Adrenal gland (tissue), 12 donors: ENCODE measurements around the gene LEF1. TPM values are rescaled to one million over a fixed set of nuclear protein-coding genes. Genes with fewer than 3 reads are reported as not detected.

Experiments used
- DNase-seq, 7 donors: peaks; one replicate each; pipeline ENCODE4 v3.0.0-alpha.2; 2019 to 2020
- H3K27ac ChIP-seq, 5 donors: fragments of 200-600 bp; sonication (generic) in 4 of 5; 1 replicate in 3 of 5; 2 replicates in 2 of 5; pipeline versions ENCODE4 v1.5.1 to v1.8.0; 2016 to 2020; ENCODE audit warnings: mild to moderate bottlenecking in 1 of 5
- H3K27me3 ChIP-seq: fragments of 200-600 bp; 2 replicates; pipeline ENCODE4 v1.8.0; 2021
- H3K36me3 ChIP-seq, 2 donors: fragments of 200-600 bp; replicated peaks in 1 of 2; 1 replicate in 1 of 2; 2 replicates in 1 of 2; pipeline versions ENCODE4 v1.5.1 to v1.8.0; 2018 to 2022
- H3K4me1 ChIP-seq, 2 donors: fragments of 200-600 bp; replicated peaks in 1 of 2; 1 replicate in 1 of 2; 2 replicates in 1 of 2; pipeline versions ENCODE4 v1.5.1 to v1.8.0; 2018 to 2021
- H3K4me3 ChIP-seq, 4 donors: fragments of 200-600 bp; sonication (generic) in 3 of 4; one replicate each; pipeline ENCODE4 v1.5.1; 2016 to 2018
- H3K9me3 ChIP-seq, 3 donors: fragments of 200-600 bp; sonication (generic) in 1 of 3; replicated peaks in 1 of 3; 1 replicate in 2 of 3; 2 replicates in 1 of 3; pipeline versions ENCODE4 v1.5.1 to v1.8.0; 2016 to 2021
- CTCF ChIP-seq, 6 experiments: fragments of 450-650 bp in 4 of 6; fragments of 200-600 bp in 2 of 6; sonication (generic) in 1 of 6; IDR thresholded peaks; 1 replicate in 5 of 6; 2 replicates in 1 of 6; pipeline versions ENCODE4 v1.5.1 to v1.8.0; 2016 to 2021; ENCODE audit warnings: antibody characterized with exemption in 6 of 6, mild to moderate bottlenecking in 2 of 6, moderate library complexity in 1 of 6
- POLR2A ChIP-seq, 2 donors: fragments of 450-650 bp; IDR thresholded peaks; one replicate each; pipeline ENCODE4 v1.6.1; 2017; ENCODE audit warnings: antibody characterized with exemption in 2 of 2, mild to moderate bottlenecking in 2 of 2, moderate library complexity in 1 of 2
- WGBS, 4 donors: extraction: QIAGEN DNeasy Blood & Tissue Kit in 2 of 4; methylation state at CpG; one replicate each; pipeline versions ENCODE4 v1.1.5 to v1.1.7; 2013 to 2017; 5-methylcytosine and 5-hydroxymethylcytosine counted together
- intact Hi-C, 2 donors: fragments of 100-400 bp; cut with DNase I; formaldehyde crosslinking; loops; one replicate each; pipeline versions ENCODE4 v1.14.1 to v1.15.0; 2022 to 2023
- polyA plus RNA-seq, 3 donors: library from polyadenylated mRNA; stranded (reverse); fragments of 200-250 nt in 2 of 3; fragments of 350-450 nt in 1 of 3; fragmentation: Illumina TruSeq in 1 of 3; extraction: RNeasy Lipid Tissue Mini Kit (QIAGEN cat#74804) in 1 of 3; gene quantifications; one replicate each; pipeline ENCODE4 v1.2.3, GENCODE V29; 2013 to 2014
- total RNA-seq, 9 donors: library from RNA; depleted of rRNA in 4 of 9; stranded (reverse); fragments of >200 nt in 4 of 9; fragments of 120-200 nt in 1 of 9; fragmentation: NEBNext Ultra II Directional in 1 of 9; extraction: Animal tissue kit (Norgen Biotek cat#: 25700) in 1 of 9; gene quantifications; one replicate each; pipeline versions ENCODE4 v1.1.0 to v1.2.4, GENCODE V29; 2013 to 2023
- donor health status: healthy with polysubstance abuse.
- donor health status: Bipolar disorder and iron deficiency.
- donor health status: DM: yes; HTN: yes; CAD: no.
- donor health status: DM: no; HTN: no; CAD: no.
- donor health status: DM: no; HTN: no; CAD: no.
- donor health status: DM: yes; HTN: yes; CAD: no.

Gene LEF1
- total and polyA plus RNA-seq, 12 donors: 6.1 to 78.2 (median 41.5) TPM

- H3K4me1 ChIP-seq: no peaks in the 10 kb centered on the region
- no peak for DNase-seq
- H3K27ac ChIP-seq: no peak overlapping the region
- 90 to 94% (median 93%) methylated on average over 2 of the region's 2 CpGs for WGBS, 4 donors
- no peaks in the 10 kb centered on the region for H3K27me3 ChIP-seq
- intact Hi-C loops: no loop called here
- H3K9me3 ChIP-seq: no peaks in the 10 kb centered on the region
- H3K36me3 ChIP-seq: no peaks in the 10 kb centered on the region
- TF ChIP-seq POLR2A (IDR thresholded peaks at IDR 0.05) (no peak), CTCF (IDR thresholded peaks at IDR 0.05) (peak in 1 of 6 experiments; percentile 8)
- H3K4me3 ChIP-seq: no peak overlapping the region
Measured at GRCh38 chr4:108181704-108182103, 13.0 kb upstream of the LEF1 start.

GRCh38 chr4:108180513-108180912 lies 11.8 kb upstream of the LEF1 start:
- 57 to 72% (median 65%) methylated on average over 1 of the region's 1 CpG for WGBS, 4 donors

GRCh38 chr4:108175966-108176365 lies 7.2 kb upstream of the LEF1 start:
- Histone ChIP-seq H3K9me3 (no peaks in the 10 kb centered on the region), H3K4me3 (no peak overlapping the region), H3K4me1 (peaks cover 6 to 15% of the 10 kb centered on the region in 2 donors), H3K36me3 (no peaks in the 10 kb centered on the region), H3K27me3 (peaks cover 14% of the 10 kb centered on the region), H3K27ac (no peak overlapping the region)
- intact Hi-C loops: no loop called here
- WGBS, 4 donors: 55 to 66% (median 57%) methylated on average over 3 of the region's 3 CpGs
- no peak for TF ChIP-seq POLR2A (IDR thresholded peaks at IDR 0.05)
- no peak for TF ChIP-seq CTCF (IDR thresholded peaks at IDR 0.05)
- no peak for DNase-seq

More at GRCh38 chr4:108180513-108180912, 11.8 kb upstream of the LEF1 start:
- Histone ChIP-seq H3K27ac (no peak overlapping the region), H3K9me3 (no peaks in the 10 kb centered on the region), H3K36me3 (no peaks in the 10 kb centered on the region), H3K27me3 (no peaks in the 10 kb centered on the region), H3K4me1 (no peaks in the 10 kb centered on the region), H3K4me3 (no peak overlapping the region)
- DNase-seq: no peak
- TF ChIP-seq POLR2A (IDR thresholded peaks at IDR 0.05) (no peak), CTCF (IDR thresholded peaks at IDR 0.05) (no peak)
- intact Hi-C loops: no loop called here

- H3K27me3 ChIP-seq: peaks cover 14% of the 10 kb centered on the region
- peaks cover 6 to 15% of the 10 kb centered on the region in 2 donors for H3K4me1 ChIP-seq
- H3K27ac ChIP-seq: no peak overlapping the region
- intact Hi-C loops: no loop called here
- DNase-seq: no peak
- no peak for TF ChIP-seq POLR2A (IDR thresholded peaks at IDR 0.05)
- TF ChIP-seq CTCF (IDR thresholded peaks at IDR 0.05): no peak
- no peaks in the 10 kb centered on the region for H3K36me3 ChIP-seq
- no peaks in the 10 kb centered on the region for H3K9me3 ChIP-seq
- H3K4me3 ChIP-seq: no peak overlapping the region
Measured at GRCh38 chr4:108174856-108175255, 6.1 kb upstream of the LEF1 start.
